Chondrocyte (in vitro differentiated cells): ENCODE measurements around the gene YAP1. TPM values are rescaled to one million over a fixed set of nuclear protein-coding genes. Genes with fewer than 3 reads are reported as not detected.
"Not testable (repeated sequence)": the region's sequence is repeated elsewhere in the genome, so short reads cannot be mapped to it uniquely, and the experiment has no call there.

ENCODE experiments used
- DNase-seq: peaks from one replicate; pipeline ENCODE4 v3.0.0; 2021; ENCODE audit warnings: mixed read lengths, low spot score
- H3K27ac Mint-ChIP-seq: one replicate; pipeline ENCODE4 v1.8.0; 2021; ENCODE audit warnings: mild to moderate bottlenecking, moderate library complexity, mixed read lengths; ENCODE audit not compliant: unreplicated experiment
- H3K27me3 Mint-ChIP-seq: 2 replicates; pipeline ENCODE4 v1.8.0; 2021; ENCODE audit warnings: low read depth, mixed read lengths
- H3K36me3 Mint-ChIP-seq: 2 replicates; pipeline ENCODE4 v1.8.0; 2021; ENCODE audit warnings: low read depth, mixed read lengths
- H3K4me1 Mint-ChIP-seq: 2 replicates; pipeline ENCODE4 v1.8.0; 2021; ENCODE audit warnings: low read depth, mild to moderate bottlenecking, mixed read lengths
- H3K4me3 Mint-ChIP-seq: one replicate; pipeline ENCODE4 v1.8.0; 2021; ENCODE audit warnings: mild to moderate bottlenecking, moderate library complexity, mixed read lengths; ENCODE audit not compliant: unreplicated experiment
- H3K9me3 Mint-ChIP-seq: 2 replicates; pipeline ENCODE4 v1.8.0; 2021; ENCODE audit warnings: low read depth, mixed read lengths
- total RNA-seq: library from RNA; stranded (reverse); gene quantifications from 3 replicates; pipeline ENCODE4 v1.2.1, GENCODE V29; 2021
- TF ChIP-seq, protein P1 (sequence below): fragments of 200-600 bp; sonication (generic); IDR thresholded peaks from 2 replicates; pipeline ENCODE4 v1.5.0; 2021; ENCODE audit warnings: antibody characterized with exemption, mild to moderate bottlenecking, moderate library complexity

YAP1 gene
- total RNA-seq, 1 donor from 2014 or later = 114 TPM

DNA sequence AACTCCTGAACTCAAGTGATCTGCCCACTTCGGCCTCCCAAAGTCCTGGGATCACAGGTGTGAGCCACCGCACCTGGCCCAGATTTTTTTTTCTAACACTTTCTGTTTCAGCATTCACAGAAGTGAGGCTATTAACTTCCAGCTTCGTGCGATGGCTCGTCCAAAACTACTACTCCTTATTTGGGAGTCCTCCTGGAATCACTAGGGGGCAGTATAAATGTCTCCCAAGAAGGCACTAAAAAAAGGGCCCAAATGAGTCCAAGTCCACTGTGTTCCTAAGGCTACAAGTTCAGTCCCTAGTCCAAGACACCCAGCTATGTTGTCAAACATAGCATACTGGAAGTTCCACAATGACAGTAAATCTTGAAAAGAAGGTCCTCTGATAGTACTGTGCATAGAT lies 143.8 kb downstream of the YAP1 start:
- Mint-ChIP-seq H3K27ac (no peak overlapping the region), H3K9me3 (no peaks in the 10 kb centered on the region)

DNA sequence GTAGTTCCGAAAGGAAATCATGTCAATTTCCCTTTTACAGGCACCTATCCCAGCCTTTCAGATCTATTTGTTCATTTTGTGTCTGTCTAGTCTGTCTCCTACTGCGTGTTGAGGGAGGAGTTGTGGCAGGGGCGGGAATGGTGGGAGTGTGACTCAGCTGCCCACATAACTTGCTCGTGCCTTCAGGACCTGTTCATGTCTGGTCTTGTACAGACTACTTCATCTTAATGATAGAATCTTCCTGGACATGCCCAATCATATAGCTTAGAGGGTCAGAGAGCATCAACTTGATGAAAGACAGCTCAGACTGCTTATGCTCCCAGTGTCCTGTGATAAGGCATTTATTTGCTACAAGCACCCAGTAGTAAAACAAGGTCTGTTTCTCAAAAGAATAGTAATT lies 146.0 kb downstream of the YAP1 start:
- Mint-ChIP-seq H3K27me3 (no peaks in the 10 kb centered on the region), H3K36me3 (no peaks in the 10 kb centered on the region), H3K4me3 (no peak overlapping the region), H3K9me3 (no peaks in the 10 kb centered on the region), H3K27ac (peak overlapping the region; percentile 3), H3K4me1 (peaks cover 5% of the 10 kb centered on the region)
- no peak for DNase-seq
- TF ChIP-seq, protein P1, sequence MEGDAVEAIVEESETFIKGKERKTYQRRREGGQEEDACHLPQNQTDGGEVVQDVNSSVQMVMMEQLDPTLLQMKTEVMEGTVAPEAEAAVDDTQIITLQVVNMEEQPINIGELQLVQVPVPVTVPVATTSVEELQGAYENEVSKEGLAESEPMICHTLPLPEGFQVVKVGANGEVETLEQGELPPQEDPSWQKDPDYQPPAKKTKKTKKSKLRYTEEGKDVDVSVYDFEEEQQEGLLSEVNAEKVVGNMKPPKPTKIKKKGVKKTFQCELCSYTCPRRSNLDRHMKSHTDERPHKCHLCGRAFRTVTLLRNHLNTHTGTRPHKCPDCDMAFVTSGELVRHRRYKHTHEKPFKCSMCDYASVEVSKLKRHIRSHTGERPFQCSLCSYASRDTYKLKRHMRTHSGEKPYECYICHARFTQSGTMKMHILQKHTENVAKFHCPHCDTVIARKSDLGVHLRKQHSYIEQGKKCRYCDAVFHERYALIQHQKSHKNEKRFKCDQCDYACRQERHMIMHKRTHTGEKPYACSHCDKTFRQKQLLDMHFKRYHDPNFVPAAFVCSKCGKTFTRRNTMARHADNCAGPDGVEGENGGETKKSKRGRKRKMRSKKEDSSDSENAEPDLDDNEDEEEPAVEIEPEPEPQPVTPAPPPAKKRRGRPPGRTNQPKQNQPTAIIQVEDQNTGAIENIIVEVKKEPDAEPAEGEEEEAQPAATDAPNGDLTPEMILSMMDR = no peak

More for the DNA sequence above, 143.8 kb downstream of the YAP1 start:
- no peak overlapping the region for H3K4me3 Mint-ChIP-seq
- no peaks in the 10 kb centered on the region for H3K27me3 Mint-ChIP-seq
- H3K4me1 Mint-ChIP-seq = peaks cover 5% of the 10 kb centered on the region
- no peaks in the 10 kb centered on the region for H3K36me3 Mint-ChIP-seq
- no peak for DNase-seq
- TF ChIP-seq, protein P1 = peak; percentile 60

DNA sequence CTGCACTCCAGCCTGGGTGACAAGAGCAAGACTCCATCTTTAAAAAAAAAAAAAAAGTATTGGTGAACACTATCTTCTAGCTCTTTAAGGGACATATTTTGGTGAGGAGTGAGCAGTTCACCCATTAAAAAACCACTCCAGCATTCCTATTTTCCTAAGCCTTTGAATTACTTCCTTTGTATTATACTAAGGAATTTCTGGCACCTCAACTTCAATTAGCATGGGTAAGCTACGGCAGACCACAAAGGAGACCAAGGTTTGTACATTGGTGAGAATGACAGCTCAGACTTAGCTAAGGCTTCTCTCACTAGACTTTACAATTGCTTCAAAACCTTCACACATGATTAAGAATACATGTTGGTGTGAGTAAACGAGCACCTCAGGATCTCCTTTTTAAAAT lies 150.0 kb downstream of the YAP1 start:
- no peaks in the 10 kb centered on the region for H3K27me3 Mint-ChIP-seq
- H3K36me3 Mint-ChIP-seq = no peaks in the 10 kb centered on the region
- no peak overlapping the region for H3K4me3 Mint-ChIP-seq
- H3K4me1 Mint-ChIP-seq = peaks cover 5% of the 10 kb centered on the region
- H3K27ac Mint-ChIP-seq = no peak overlapping the region
- no peak for DNase-seq
- TF ChIP-seq, protein P1 = no peak
- no peaks in the 10 kb centered on the region for H3K9me3 Mint-ChIP-seq

DNA sequence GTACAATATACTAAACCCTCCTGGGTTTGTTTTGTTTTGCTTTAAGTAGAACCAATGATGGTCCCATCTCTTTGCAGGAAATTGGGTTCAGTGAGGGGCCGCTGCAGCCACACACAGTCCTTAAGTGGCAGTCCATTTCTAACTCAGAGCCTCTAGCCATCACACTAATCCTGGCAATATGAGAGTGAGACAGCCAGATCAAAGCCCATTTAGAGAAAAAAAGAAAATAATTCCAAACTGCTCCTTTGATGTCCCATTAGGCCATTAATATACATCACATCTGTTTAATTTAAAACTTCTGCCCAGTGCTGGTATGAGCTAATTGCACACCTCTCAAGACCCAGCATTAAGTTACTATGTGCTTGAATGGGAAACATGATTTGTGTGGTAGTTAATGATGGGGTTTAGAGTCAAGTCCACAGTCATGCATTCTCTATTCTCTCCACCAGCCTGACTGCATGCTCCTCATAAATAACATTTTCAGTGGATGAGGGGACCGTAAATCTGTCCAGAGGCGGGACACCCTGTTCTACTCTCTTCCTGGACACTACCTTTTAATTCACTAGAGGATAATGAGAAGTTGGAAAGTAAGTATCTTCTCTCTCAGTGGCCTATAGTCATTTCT lies 153.2 kb downstream of the YAP1 start:
- Mint-ChIP-seq H3K9me3 (no peaks in the 10 kb centered on the region), H3K36me3 (no peaks in the 10 kb centered on the region), H3K4me1 (peaks cover 11% of the 10 kb centered on the region), H3K27me3 (no peaks in the 10 kb centered on the region), H3K4me3 (no peak overlapping the region), H3K27ac (no peak overlapping the region)
- TF ChIP-seq, protein P1 = no peak
- DNase-seq = no peak

DNA sequence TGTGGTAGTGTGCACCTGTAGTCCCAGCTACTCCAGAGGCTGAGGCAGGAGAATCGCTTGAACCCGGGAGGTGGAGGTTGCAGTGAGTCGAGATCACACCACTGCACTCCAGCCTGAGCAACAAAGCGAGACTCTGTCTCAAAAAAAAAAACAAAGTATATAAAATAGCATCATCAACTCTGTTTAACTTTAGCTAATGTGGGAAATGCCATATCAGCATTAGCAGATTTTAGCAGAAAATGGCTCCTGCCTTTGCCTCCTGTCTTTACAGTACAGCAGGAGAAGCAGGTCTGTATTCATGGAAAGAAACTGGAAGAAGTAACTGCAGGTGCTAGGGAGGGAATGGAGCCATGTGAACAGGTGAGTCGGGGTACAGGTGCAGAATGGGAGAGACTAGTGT lies 154.5 kb downstream of the YAP1 start:
- H3K27ac Mint-ChIP-seq, H3K9me3 Mint-ChIP-seq, DNase-seq, H3K27me3 Mint-ChIP-seq, H3K36me3 Mint-ChIP-seq, H3K4me3 Mint-ChIP-seq: not testable (repeated sequence)
- peaks cover 19% of the 10 kb centered on the region for H3K4me1 Mint-ChIP-seq

DNA sequence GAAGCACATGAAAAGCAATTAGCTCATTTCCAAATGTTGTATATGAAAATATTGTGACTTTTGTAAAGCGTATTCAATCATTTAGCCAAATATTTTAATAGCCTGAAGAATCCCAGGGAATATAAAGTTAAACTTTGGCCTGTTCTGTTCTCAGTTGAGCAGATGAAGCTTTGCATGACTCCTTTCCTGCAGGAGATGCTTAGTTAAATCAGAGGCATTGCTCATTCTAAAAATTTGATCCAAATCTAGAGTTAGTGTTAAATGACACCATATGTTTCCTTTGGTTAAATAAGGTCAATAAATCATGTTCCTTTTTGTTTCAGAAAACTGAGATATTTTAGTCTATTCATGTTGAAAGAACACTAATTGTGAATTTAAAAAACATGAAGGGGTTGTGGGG lies 155.9 kb downstream of the YAP1 start:
- Mint-ChIP-seq H3K4me3 (no peak overlapping the region), H3K27me3 (no peaks in the 10 kb centered on the region)
- DNase-seq = no peak

More for the DNA sequence above, 155.9 kb downstream of the YAP1 start:
- Mint-ChIP-seq H3K4me1 (peaks cover 27% of the 10 kb centered on the region), H3K36me3 (no peaks in the 10 kb centered on the region), H3K9me3 (no peaks in the 10 kb centered on the region), H3K27ac (no peak overlapping the region)
- TF ChIP-seq, protein P1 = no peak
